ENCODE measurements around the gene CPSF6. TPM values are rescaled to one million over a fixed set of nuclear protein-coding genes. Genes with fewer than 3 reads are reported as not detected.
"Not testable (repeated sequence)": the region's sequence is repeated elsewhere in the genome, so short reads cannot be mapped to it uniquely, and the experiment has no call there.

The CPSF6 gene
- total RNA-seq, 2 experiments from 2014 or later = 94.4 to 97.4 TPM

DNA sequence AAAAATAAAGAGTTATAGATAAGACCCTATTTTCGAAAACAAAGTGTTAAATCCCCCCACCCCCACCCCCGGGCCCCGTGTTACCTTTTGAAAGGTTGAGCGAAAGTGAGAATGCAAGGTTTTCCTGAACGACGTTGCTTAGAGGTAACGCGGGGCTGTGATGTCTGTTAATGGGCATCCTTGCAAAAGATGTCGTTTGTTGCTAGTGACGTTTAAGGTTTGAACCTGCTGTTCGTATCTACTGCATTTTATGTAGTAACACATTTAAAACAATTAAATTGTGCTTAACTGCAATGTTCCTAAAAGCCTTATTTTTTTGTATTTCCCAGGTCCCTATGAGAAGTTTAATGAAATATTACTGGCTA lies 1.2 kb downstream of the CPSF6 start:
- CTCF ChIA-PET = no interaction called here
- H3K36me3 Mint-ChIP-seq (ENCODE audit: low read depth) = peaks cover 20% of the 10 kb centered on the region
- peak overlapping the region; percentile 99 for H3K27ac Mint-ChIP-seq
- peak overlapping the region; percentile 100 for H3K4me3 Mint-ChIP-seq
- no peaks in the 10 kb centered on the region for H3K27me3 Mint-ChIP-seq
- H3K9me3 Mint-ChIP-seq = no peaks in the 10 kb centered on the region
- peak; percentile 56 for DNase-seq
- peaks cover 53% of the 10 kb centered on the region for H3K4me1 Mint-ChIP-seq
- POLR2A ChIA-PET = no interaction called here

DNA sequence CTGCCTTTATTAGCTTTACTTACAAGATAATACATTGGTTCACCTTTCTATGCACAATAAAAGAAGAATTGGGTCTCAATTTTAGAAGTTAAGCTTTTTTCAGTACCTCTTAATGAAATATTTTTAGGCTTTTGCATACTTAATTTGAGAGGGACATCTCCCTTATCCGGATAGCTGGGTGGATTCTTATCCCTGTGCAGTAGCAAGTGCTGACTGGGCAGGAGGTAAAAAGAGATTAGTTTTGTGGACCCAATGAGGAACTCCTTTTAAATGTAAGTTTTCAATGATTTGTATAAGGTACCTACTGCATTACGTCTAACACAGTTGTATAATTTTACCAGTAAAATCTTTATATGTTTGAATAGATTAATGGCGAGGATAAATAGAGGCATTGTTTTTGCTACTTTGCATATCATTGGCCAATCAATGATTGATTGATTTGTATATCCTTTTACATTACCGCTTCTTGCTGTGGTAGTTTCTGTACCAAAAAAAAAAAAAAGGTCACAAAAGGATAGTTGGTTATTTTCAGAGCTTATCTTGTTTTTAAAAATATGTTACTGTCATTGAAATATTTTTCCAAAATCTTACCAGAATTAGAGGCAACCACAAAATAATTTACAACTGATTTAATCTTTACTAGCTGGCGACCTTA lies 2.2 kb downstream of the CPSF6 start:
- Mint-ChIP-seq H3K4me1 (peaks cover 61% of the 10 kb centered on the region), H3K27ac (peak overlapping the region; percentile 99), H3K9me3 (no peaks in the 10 kb centered on the region), H3K4me3 (peak overlapping the region; percentile 100), H3K27me3 (no peaks in the 10 kb centered on the region), H3K36me3 (ENCODE audit: low read depth) (peaks cover 20% of the 10 kb centered on the region)
- ChIA-PET CTCF (interaction anchor here (0.6 to 2.1 kb wide), 4 partner anchors 12 to 67 kb away, joined by 3 to 14 read pairs (median 4); no protein-coding TSS in a partner anchor), POLR2A (interaction anchor here (0.6 kb wide), 1 partner anchor 85 kb away, joined by 5 read pairs; no protein-coding TSS in a partner anchor)
- no peak for DNase-seq

DNA sequence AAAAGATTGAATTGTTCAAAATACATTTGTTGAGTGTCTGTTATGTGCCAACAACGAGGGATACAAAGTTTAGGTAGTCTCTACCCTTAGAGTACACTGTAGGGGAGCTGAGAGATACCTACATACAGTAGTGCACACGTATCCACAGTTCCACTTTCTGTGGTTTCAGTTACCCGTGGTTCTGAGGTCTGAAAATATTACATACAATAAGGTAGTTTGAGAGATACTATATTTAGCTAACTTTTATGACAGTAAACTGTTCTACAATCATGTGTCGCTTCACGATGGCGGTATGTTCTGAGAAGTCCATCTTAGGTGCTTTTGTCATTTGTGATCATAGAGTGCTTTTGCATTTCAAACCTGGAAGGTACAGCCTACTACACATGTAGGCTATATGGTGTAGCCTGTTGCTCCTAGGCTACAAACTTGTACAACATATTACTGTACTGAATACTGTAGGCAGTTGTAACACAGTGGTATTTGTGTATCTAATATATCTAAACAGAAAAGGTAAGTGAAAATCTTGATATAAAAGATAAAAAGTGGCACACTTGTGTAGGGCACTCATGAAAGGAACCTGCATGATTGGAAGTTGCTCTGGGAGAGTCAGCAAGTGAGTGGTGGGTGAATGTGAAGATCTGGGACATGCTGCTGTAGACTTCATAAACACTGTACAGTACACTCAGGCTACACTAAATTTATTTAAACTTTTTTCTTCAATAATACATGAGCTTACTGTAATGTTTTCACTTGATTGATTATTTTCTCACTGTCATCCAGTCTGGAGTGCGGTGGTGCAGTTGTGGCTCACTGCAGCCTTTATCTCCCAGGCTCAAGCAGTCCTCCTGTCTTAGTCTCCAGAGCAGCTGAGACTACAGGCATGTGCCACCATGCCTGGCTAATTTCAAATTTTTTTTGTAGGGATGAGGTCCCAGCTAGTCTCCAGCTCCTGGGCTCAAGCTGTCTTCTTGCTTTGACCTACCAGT lies 4.0 kb downstream of the CPSF6 start:
- peak overlapping the region; percentile 37 for H3K27ac Mint-ChIP-seq
- H3K4me3 Mint-ChIP-seq = peak overlapping the region; percentile 52
- no peaks in the 10 kb centered on the region for H3K9me3 Mint-ChIP-seq
- H3K27me3 Mint-ChIP-seq = no peaks in the 10 kb centered on the region
- peaks cover 28% of the 10 kb centered on the region for H3K36me3 Mint-ChIP-seq (ENCODE audit: low read depth)
- peak; percentile 27 for DNase-seq
- ChIA-PET CTCF (interaction anchor here (0.6 to 2.1 kb wide), 4 partner anchors 10 to 489 kb away, joined by 4 to 14 read pairs (median 6); no protein-coding TSS in a partner anchor), POLR2A (no interaction called here)
- H3K4me1 Mint-ChIP-seq = peaks cover 69% of the 10 kb centered on the region

DNA sequence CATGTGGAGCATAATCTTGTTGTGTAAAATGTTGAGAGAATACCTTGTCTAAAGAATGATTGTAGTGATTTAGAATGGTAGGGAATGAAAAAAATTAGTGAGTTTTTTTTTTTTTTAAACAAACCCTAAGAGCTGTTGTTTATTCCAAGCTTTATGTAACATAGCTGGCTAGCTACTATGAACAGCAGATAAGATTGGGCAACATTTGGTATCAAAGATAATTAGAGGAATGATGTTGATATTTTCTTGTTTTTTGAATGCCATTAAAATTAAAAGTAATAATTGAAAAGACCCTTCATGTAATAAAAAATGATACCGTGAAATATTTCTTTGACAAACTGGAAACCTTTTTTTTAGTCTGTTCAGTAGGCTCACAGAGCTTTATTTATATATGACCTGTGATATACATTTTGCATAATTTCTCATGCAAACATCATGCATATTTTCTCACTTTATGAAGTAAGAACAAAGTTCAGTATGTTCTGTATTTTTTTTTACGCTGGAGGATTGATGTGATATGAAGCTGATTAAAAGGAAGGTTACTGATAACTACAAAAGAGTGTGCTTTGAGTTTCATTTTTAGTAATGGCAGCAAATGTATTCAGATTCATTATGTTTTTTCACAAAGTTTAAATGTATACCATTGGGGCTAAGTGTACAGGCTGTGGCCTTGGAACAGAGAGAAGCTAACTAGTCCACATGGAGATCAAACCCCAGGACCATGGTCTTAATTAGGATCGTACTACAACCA lies 8.1 kb downstream of the CPSF6 start:
- POLR2A ChIA-PET = interaction anchor here (0.7 kb wide), 1 partner anchor 445 kb away, joined by 3 read pairs; no protein-coding TSS in a partner anchor
- no peak for DNase-seq
- H3K36me3 Mint-ChIP-seq (ENCODE audit: low read depth) = peaks cover 23% of the 10 kb centered on the region
- H3K27ac Mint-ChIP-seq = peak overlapping the region; percentile 14
- H3K9me3 Mint-ChIP-seq = no peaks in the 10 kb centered on the region
- H3K4me1 Mint-ChIP-seq = peaks cover 67% of the 10 kb centered on the region
- H3K4me3 Mint-ChIP-seq = no peak overlapping the region
- CTCF ChIA-PET = interaction anchor here (1.0 to 1.4 kb wide), 2 partner anchors 93 to 997 kb away, joined by 3 to 4 read pairs; no protein-coding TSS in a partner anchor
- H3K27me3 Mint-ChIP-seq = no peaks in the 10 kb centered on the region

DNA sequence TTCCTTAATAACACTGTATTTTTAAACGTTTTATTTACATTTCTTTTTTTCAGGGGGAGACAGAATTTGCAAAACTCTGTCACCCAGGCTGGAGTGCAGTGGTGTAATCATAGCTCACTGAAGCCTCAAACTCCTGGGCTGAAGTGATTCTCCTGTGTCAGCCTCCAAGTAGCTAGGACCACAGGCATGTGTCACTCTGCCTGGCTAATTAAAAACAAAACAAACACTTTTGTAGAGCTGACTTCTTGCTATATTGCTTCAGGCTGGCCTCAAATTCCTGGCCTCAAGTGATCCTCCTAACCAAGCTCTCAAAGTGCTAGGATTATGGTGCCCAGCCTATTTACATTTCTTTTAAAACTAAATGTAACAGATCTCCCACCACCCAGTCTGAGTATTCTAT lies 12.7 kb downstream of the CPSF6 start:
- Mint-ChIP-seq H3K4me3 (no peak overlapping the region), H3K27me3 (no peaks in the 10 kb centered on the region), H3K27ac (no peak overlapping the region), H3K9me3 (no peaks in the 10 kb centered on the region), H3K4me1 (peaks cover 45% of the 10 kb centered on the region), H3K36me3 (ENCODE audit: low read depth) (peaks cover 34% of the 10 kb centered on the region)
- no peak for DNase-seq
- CTCF ChIA-PET = interaction anchor here (0.9 to 2.9 kb wide), 4 partner anchors 10 to 96 kb away, joined by 3 to 14 read pairs (median 4); no protein-coding TSS in a partner anchor
- POLR2A ChIA-PET = interaction anchor here (0.6 kb wide), 1 partner anchor 106 kb away, joined by 3 read pairs; no protein-coding TSS in a partner anchor

DNA sequence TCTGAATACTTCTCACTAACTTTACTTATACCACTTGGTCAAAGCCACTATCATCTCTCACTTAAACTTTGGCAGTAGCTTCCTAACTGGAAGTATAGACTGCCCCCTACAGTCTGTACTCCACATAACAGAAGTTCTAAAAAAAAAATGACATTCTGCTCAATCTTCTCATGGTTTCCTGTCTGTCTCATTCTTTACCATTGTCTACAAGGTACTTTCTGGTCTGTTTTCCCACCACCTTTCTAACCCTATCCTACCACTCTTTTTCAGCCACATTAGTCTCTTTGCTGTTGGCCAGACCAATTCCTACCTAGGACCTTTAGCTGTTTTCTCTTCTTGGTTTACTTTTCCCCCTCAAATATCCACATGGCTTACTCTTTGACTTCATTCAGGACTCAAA lies 14.7 kb downstream of the CPSF6 start:
- CTCF ChIA-PET = interaction anchor here (0.5 to 2.9 kb wide), 17 partner anchors 10 to 901 kb away, joined by 3 to 14 read pairs (median 3); no protein-coding TSS in a partner anchor
- Mint-ChIP-seq H3K4me3 (no peak overlapping the region), H3K9me3 (no peaks in the 10 kb centered on the region), H3K36me3 (ENCODE audit: low read depth) (peaks cover 34% of the 10 kb centered on the region), H3K4me1 (peaks cover 31% of the 10 kb centered on the region), H3K27me3 (no peaks in the 10 kb centered on the region), H3K27ac (peak overlapping the region; percentile 42)
- DNase-seq = peak; percentile 40
- POLR2A ChIA-PET = no interaction called here

DNA sequence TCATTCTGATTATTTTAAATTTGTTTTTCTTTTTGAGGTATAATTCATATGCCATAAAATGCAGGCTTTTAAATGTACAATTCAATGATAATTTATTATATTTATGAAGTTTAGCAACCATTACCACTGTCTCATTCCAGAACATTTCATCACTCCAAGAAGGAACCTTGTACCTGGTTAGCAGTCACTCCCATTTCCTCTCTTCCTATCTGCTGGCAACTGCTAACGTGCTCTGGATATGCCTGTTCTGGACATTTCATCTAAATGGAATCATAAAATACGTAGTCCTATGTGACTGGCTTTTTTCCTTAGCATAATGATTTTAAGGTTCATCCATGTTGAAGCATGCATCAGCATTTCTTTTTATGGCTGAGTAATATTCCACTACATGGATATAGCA lies 15.5 kb downstream of the CPSF6 start:
- ChIA-PET POLR2A (no interaction called here), CTCF (interaction anchor here (0.6 to 2.9 kb wide), 11 partner anchors 9 to 902 kb away, joined by 3 to 14 read pairs (median 3); no protein-coding TSS in a partner anchor)
- Mint-ChIP-seq H3K9me3 (no peaks in the 10 kb centered on the region), H3K27ac (no peak overlapping the region), H3K4me3 (no peak overlapping the region), H3K36me3 (ENCODE audit: low read depth) (peaks cover 33% of the 10 kb centered on the region), H3K4me1 (peaks cover 24% of the 10 kb centered on the region), H3K27me3 (no peaks in the 10 kb centered on the region)
- DNase-seq = no peak

DNA sequence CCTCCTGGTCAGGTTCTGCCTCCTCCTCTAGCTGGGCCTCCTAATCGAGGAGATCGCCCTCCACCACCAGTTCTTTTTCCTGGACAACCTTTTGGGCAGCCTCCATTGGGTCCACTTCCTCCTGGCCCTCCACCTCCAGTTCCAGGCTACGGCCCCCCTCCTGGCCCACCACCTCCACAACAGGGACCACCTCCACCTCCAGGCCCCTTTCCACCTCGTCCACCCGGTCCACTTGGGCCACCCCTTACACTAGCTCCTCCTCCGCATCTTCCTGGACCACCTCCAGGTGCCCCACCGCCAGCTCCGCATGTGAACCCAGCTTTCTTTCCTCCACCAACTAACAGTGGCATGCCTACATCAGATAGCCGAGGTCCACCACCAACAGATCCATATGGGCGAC lies 19.3 kb downstream of the CPSF6 start:
- H3K27ac Mint-ChIP-seq = no peak overlapping the region

DNA sequence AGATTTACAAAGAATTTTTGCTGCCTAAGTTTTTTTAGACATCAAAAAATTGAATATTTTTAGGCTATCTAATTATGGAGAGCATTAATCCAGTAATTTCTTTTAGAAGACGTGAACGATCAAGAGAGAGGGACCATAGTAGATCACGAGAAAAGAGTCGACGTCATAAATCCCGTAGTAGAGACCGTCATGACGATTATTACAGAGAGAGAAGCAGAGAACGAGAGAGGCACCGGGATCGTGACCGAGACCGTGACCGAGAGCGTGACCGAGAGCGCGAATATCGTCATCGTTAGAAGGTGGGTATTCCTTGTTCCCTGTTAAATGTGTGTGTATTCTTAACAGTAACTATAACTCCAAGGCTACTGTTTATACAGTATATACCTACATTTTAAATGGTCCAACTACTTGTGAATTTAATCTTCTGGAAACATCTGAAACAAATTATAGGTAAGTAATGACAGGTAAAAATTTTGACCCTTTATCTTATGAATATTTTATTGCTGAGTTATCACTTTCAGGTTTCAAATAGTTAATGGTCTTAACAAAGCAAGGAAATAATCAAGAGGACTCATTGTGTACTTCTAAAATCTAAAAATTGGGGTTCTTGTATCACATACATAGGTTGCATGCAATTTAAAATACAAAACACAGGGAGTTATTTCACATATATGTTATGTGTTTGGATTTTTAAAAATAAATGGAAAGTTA lies 23.1 kb downstream of the CPSF6 start:
- Mint-ChIP-seq H3K4me3 (no peak overlapping the region), H3K9me3 (no peaks in the 10 kb centered on the region), H3K4me1 (peaks cover 3% of the 10 kb centered on the region), H3K27ac (no peak overlapping the region), H3K27me3 (no peaks in the 10 kb centered on the region), H3K36me3 (ENCODE audit: low read depth) (peaks cover 50% of the 10 kb centered on the region)
- POLR2A ChIA-PET = no interaction called here
- CTCF ChIA-PET = no interaction called here
- no peak for DNase-seq

More for the DNA sequence above, 19.3 kb downstream of the CPSF6 start:
- no peaks in the 10 kb centered on the region for H3K27me3 Mint-ChIP-seq
- no peak overlapping the region for H3K4me3 Mint-ChIP-seq
- H3K9me3 Mint-ChIP-seq = no peaks in the 10 kb centered on the region
- peaks cover 6% of the 10 kb centered on the region for H3K4me1 Mint-ChIP-seq
- ChIA-PET CTCF (interaction anchor here (0.8 to 1.0 kb wide), 3 partner anchors 9 to 33 kb away, joined by 3 to 5 read pairs (median 3); no protein-coding TSS in a partner anchor), POLR2A (no interaction called here)
- DNase-seq = no peak
- H3K36me3 Mint-ChIP-seq (ENCODE audit: low read depth) = peaks cover 48% of the 10 kb centered on the region

DNA sequence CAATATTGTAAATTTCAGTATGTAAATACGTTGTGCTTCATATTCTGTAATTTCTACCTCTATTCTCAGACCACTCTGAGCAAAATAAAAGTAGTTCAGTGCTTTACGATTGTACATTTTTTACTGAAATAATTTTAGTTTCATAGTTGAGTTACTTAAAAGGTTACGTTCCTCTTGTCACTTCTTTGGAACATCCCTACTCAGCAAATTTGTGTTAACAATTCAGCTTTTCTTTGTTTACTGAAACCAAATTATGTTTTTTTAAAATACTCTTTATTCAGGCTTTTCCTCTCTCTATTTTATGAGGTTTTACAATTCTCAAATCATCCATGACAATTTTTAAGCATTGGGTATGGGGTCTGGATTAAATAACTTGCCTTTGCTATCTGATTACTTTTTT lies 25.8 kb downstream of the CPSF6 start:
- no peak for DNase-seq
- Mint-ChIP-seq H3K4me1 (peaks cover 3% of the 10 kb centered on the region), H3K9me3 (no peaks in the 10 kb centered on the region), H3K27ac (no peak overlapping the region), H3K36me3 (ENCODE audit: low read depth) (peaks cover 44% of the 10 kb centered on the region), H3K4me3 (no peak overlapping the region), H3K27me3 (no peaks in the 10 kb centered on the region)
- ChIA-PET CTCF (interaction anchor here (0.6 to 2.3 kb wide), 4 partner anchors 11 to 108 kb away, joined by 3 to 11 read pairs (median 3); no protein-coding TSS in a partner anchor), POLR2A (interaction anchor here (0.6 kb wide), 1 partner anchor 814 kb away, joined by 3 read pairs; no protein-coding TSS in a partner anchor)

DNA sequence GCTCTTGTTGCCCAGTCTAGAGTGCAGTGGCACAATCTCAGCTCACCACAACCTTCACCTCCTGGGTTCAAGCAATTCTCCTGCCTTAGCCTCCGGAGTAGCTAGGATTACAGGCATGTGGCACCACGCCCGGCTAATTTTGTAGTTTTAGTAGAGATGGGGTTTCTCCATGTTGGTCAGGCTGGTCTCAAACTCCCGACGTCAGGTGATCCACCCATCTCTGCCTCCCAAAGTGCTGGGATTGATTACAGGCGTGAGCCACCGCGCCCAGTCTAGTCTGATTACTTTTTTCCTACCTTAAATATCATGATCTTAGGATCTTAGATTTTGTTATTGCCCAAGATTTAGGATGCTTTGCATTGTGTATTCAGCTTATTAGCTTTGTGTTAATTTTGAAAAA lies 26.3 kb downstream of the CPSF6 start:
- ChIA-PET POLR2A (interaction anchor here (0.6 kb wide), 1 partner anchor 813 kb away, joined by 3 read pairs; no protein-coding TSS in a partner anchor), CTCF (interaction anchor here (0.6 to 1.6 kb wide), 4 partner anchors 26 to 553 kb away, joined by 3 to 4 read pairs (median 3); no protein-coding TSS in a partner anchor)
- not testable (repeated sequence) for H3K9me3 Mint-ChIP-seq, H3K27ac Mint-ChIP-seq, H3K27me3 Mint-ChIP-seq, DNase-seq, H3K4me1 Mint-ChIP-seq, H3K4me3 Mint-ChIP-seq
- peaks cover 41% of the 10 kb centered on the region for H3K36me3 Mint-ChIP-seq (ENCODE audit: low read depth)
